ENCODE measurements around the gene PLD3. TPM values are rescaled to one million over a fixed set of nuclear protein-coding genes. Genes with fewer than 3 reads are reported as not detected.

The PLD3 gene, protein sequence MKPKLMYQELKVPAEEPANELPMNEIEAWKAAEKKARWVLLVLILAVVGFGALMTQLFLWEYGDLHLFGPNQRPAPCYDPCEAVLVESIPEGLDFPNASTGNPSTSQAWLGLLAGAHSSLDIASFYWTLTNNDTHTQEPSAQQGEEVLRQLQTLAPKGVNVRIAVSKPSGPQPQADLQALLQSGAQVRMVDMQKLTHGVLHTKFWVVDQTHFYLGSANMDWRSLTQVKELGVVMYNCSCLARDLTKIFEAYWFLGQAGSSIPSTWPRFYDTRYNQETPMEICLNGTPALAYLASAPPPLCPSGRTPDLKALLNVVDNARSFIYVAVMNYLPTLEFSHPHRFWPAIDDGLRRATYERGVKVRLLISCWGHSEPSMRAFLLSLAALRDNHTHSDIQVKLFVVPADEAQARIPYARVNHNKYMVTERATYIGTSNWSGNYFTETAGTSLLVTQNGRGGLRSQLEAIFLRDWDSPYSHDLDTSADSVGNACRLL
- 179 and 262 TPM in 2 replicates for total RNA-seq (2014; rRNA removed; shearing (Covaris generic))

DNA sequence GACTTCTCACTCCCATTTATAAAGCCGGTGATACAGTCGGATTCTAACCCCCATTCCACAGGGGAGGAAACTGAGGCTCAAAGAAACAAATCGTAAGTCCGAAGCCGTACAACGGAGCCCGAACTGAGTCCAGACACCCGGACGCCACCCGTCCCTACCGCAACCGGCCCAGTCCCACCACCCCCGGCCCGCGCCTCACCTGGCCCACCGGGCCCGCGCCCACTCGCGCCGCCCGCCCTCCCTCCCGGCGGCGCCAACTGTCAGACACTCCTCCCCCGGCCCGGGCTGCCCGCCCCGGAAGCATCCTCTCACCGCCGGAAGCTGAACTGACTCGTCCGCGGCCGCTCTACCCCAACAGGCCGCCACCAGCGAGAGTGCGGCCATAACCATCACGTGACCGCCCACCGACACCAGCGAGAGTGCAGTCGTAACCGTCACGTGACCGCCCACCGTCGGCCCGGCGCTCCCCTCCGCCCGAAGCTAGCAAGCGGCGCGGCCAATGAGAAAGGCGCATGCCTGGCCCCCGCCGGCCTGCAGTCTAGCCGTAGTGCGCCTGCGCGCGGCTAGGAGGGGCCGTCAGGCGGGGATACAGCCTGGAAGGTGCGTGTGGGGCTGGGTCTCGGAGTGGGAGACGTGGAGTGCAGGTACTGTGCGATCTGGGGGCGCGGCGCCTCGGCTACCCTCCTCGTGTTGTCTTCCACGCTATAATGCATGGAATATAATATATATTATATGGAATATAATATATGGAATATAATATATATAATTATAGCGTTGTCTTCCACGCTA, at the start of gene PLD3, which contains the start of gene C19orf47:
Gene PLD3, plus strand, starts transcription at position 571 of the 789 bp plus-strand sequence. CDS start 17,789 bp downstream, outside the sequence.
Gene C19orf47, minus strand, starts transcription at position 273 of the 789 bp plus-strand sequence. CDS start 6,540 bp downstream, outside the sequence.
- DNase-seq (ENCODE audit: low read depth) = peak; percentile 99

DNA sequence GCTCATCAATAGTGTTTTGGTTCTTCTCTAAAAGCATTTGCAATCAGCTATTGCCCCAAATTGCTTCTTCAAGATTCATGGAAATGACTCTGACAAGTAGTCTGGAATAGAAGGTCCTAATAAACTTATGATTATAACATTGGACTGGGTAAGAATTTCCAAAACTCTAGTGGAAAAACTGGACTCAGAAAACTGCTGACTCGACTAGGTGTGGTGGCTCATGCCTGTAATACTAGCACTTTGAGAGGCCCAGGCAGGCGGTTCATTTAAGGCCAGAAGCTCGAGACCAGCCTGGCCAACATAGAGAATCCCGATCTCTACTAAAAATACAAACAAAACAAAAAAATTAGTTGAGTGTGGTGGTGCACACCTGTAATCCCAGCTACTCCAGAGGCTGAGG, 47.8 kb upstream of the PLD3 start:
- DNase-seq (ENCODE audit: low read depth) = no peak

DNA sequence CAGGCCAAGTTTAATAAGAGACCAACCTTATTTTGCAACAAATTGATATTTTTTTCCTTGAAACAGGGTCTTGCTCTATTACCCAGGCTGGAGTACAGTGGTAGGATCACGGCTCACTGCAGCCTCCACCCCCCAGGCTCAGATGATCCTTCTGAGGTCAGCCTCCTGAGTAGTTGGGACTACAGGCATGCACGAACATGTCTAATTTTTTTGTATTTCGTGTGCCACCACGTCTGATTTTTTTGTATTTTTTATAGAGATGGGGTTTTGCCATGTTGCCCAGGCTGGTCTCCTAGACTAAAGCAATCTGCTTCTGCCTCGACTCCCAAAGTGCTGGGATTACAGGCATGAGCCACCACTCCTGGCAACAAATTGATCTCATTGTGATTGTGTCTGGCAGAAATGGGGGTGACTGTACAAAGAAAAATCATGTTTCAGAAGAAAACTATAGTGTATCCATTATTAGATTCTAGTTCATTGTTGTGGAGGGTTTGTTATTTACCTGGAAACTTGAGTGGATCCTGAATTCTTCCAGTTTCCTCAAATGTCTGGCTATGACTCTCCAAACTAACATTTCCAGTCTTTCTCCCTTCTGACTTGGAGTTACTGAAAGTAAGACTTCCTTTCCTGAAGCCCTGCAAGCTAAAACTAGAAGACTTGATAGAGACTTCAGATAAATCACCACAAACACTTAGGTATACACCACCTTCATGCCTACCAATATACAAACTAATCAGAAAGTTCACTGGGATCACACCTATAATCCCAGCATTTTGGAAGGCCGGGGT, 46.1 kb upstream of the PLD3 start:
- DNase-seq (ENCODE audit: low read depth) = no peak

DNA sequence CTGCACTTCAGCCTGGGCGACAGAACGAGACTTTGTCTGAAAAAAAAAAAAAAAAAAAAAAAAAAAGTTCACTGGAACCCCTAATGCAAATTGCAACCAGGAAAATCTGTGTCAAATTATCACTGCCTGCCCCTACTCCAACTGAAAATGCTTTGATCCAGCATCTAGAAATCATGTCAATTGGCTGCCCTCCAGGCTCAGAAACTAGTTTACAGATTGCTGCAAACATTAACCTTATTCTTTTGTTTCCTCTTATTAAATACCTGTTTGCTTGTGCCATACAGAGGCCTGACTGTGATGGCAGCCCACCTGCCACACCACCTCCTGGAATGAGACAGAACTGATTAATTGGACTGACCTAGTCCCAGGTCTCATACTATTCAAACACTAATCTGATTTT, 44.7 kb upstream of the PLD3 start:
- no peak for DNase-seq (ENCODE audit: low read depth)

DNA sequence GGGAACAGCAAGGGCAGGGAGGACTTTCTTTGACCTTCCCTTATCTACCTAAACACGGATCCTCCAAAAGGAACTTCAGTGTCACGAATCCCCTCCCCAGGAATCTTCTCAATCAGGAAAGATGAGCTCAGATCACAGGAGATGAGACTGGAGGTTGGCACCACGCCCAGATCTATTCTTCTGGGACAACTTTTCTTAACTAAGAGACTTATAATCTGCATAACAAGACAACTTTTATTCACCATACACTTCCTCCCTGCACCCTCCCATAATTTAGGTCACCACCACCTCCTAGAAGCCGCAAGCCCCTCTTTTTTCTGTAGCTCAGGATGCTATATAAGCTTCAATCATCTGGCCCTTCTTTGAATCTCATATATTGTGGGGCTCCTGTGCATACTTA, 44.2 kb upstream of the PLD3 start:
- no peak for DNase-seq (ENCODE audit: low read depth)

DNA sequence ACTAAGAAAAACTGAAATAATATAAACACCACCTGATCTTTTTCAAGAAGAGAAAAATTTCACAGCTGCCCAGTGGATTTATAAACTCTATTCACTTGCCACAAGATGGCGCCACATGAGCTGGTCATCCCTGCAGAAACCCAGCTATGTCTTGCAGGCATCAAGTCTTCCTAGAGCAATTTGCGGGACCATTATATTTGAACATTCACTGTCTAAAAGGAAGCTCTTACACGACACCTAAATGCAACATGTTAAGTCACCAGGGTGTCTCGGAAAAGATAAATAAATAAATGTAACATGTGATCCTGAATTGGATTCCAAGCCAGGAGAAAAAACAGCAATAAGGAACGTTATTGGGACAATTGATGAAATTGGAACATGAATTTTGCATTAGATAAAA, 43.1 kb upstream of the PLD3 start:
- DNase-seq (ENCODE audit: low read depth) = peak; percentile 83

DNA sequence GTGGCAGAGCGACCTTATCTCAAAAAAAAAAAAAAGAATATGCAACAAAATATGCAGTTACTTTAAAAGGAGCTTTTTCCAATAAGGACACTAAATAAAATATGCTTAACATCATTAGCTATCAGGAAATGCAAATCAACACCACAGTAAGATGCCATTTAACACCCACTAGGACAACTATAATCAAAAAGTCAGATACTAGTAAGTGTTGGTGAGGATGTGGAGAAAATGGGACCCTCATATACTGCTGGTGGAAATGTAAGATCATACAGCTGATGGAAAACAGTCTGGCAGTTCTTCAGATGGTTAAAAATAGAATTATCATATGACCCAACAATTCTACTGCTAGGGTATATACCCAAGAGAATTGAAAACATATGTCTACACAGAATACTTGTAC, 38.8 kb upstream of the PLD3 start:
- DNase-seq (ENCODE audit: low read depth) = no peak

DNA sequence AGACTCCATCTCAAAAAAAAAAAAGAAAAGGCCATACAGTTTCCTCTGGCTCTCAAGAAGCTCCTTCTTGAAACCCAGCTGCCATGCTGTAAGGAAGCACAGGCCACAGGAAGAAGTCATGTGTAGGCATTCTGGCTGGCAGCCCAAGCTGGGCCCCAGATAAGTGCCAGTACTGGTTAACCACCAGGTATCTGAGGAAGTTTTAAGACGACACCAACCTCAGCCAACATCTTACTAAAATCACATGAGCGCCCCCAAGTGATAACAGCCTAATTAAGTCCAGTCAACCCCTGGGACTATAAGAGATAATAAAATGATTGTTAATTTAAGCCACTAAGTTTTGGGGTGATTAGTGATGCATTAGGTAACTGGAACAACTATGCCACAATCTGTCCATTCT, 36.0 kb upstream of the PLD3 start:
- DNase-seq (ENCODE audit: low read depth) = no peak

DNA sequence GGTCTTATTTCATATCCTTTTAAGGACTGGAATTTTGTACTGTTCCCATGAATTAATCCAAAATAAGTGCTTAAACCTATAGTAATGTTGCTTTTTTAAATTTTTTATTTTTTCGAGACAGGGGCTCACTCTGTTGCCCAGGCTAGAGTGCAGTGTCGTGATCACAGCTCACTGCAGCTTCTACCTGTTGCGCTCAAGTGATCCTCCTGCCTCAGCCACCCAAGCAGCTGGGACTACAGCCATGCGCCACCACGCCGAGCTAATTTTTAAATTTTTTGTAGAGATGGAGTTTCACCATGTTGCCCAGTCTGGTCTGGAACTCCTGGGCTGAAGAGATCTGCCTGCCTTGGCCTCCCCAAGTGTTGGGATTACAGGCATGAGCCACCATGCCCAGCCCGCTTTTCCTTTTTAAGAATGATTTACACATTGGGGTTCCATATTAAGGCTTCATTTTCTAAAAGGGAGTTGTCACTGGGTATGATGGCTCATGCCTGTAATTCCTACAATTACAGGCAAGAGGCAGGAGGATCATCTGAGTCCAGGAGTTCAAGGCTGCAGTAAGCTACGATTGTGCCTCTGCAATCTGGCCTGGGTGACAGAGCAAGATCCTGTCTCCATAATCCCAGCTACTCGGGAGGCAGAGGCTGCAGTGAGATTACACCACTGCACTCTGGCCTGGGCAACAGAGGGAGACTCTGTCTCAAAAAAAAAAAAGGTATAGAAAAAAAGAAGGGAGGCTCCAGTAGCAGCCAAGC, 35.1 kb upstream of the PLD3 start:
- DNase-seq (ENCODE audit: low read depth) = no peak

DNA sequence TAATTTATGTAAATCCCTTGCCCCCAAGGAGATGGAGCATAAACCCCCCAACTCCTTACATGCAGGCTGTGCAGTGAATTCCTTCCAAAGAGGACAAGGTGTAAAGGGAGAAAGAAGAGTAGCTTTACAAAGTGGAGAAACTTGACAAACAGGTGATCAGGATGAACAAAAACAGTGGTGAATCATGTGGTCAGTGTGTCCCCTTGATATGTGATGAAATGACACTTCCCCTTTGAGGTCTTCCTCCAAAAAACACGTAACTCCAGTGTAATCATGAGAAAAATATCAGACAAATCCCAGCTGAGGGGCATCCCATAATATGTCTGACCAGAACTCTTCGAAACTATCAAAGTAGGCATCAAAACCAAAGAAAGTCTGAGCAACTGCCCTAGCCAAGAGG, 33.8 kb upstream of the PLD3 start:
- no peak for DNase-seq (ENCODE audit: low read depth)

DNA sequence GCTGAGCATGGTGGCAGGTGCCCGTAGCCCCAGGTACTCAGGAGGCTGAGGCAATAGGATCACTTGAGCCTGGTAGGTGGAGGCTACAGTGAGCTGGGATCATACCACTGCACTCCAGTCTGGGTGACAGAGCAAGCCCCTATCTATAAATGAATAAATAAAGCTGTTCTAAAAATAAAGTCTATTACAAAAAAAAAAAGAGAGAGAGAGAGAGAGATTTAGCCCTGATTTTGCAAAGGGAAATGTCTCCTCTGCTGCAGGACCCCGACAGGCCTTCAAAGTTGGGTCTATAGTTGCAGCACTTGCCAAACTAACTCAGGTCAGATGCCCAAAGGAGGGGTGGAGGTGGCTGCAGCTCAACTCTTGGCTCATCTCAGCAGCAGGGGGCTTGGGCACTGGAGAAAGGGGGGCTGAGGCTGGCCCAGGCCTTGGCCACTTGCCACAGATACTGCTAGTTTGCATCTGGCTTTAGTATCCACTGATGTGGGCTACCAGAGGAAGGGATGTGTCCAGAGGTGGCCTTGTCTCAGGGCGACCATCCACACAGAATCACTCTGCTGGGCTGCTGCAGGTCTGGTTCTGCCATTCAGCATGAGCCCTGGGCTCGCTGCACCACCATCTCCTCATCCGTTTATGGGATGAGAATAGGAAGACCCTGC, 32.6 kb upstream of the PLD3 start:
- no peak for DNase-seq (ENCODE audit: low read depth)

DNA sequence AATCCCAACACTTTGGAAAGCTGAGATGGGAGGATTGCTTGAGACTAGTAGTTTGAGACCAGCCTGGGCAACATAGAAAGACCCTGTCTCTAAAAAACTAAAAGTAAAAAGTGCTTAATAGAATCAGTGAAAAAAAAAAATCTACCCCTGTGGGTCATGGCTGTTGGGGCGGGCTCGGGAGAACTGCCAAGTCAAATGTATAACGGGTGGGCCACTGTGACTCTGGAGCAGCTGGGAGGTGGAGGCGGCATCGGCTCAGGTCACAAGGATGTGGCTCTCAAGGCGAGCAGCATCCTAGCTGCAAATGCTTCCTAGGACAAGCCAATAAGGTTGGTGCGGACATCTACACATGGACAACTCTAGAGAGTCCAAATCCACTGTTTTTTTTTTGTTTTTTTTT, 31.2 kb upstream of the PLD3 start:
- DNase-seq (ENCODE audit: low read depth) = no peak

DNA sequence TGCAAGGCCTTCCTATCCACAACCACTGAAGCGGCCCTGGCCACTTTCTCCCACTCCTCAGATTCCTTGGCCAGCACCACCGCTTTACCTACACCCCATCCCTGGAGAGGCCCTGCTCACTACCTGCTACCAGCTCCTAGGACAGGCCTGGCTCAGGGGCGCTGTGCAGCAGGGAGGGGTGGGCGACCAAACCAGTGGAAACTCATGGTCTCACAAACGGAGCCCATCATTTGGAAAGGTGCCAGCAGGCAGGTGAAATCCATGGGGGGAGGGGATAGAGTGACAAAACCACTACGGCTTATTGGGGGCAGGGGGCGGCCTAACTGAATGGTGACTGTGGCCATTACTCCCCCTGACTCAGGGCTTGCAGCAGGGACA, 27.9 kb upstream of the PLD3 start:
- DNase-seq (ENCODE audit: low read depth) = no peak

DNA sequence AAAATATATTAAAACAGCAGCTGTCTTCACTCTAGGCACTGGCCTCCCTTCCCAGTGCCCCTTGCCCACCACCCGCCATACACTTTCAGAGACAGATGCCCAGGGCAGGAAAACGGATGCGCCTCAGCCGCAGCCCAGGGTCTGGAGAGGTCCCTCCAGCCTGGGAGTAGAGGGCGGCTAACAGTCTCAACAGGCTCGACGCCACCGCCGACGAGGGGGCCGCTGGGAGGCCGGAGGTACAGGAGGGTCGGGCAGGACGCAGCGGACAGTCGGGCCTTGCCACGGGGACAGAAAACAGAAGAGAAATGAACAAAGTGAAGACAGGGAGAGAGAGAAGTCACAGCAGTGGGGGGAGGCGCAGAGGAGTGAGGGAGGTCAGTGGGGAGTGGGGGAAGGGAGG, 27.4 kb upstream of the PLD3 start:
- DNase-seq (ENCODE audit: low read depth) = no peak

DNA sequence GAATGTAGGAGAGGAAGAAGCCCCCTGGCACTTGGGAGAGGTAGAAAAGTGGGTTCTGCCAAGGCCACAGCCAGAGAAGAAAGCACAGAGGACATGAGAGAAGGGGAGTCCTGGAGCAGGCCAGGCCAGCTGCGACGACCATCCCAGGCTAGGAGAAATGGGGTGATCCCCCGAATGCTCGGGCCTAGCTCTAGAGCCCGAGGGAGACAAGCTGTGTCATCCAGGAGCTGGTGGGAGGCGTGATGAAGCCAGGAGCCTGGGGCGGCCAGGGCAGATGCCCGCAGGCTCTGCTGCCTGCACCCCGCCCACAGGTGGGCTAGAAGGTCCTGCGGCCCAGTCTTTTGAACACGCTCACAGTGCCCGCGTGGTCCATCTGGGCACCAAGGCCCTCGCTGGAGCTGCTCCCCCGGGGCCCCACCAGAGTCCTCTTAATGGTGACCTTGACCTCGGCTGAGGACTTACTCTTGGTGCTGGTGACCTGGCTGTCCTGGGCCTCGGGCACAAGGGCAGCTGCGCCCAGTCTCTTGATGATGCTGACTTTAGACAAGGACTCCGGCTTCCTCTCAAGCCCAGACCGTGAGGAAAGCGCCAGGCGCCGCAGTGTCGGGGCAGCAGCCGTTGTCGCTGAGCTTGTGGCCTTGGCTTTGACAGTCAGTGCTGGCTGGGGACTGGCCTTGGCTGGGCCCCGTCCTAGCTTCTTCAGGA, 26.8 kb upstream of the PLD3 start:
- DNase-seq (ENCODE audit: low read depth) = no peak

DNA sequence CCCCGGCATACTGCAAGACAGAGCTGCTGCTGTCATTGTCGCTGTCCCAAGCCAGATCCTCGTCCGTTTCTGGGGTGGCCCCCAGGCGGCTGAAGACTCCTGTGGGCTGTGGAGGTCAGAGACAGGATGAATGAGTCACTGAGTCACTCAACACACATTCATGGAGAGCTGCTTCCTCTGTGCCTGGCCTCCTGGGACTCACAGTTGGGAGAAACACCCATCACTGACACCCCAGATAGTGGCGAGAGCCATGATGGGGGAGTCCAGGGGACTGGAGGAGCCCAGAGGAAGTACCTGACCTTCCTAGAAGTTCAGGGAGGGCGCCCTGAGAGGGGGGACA, 26.3 kb upstream of the PLD3 start:
- DNase-seq (ENCODE audit: low read depth) = peak; percentile 41

DNA sequence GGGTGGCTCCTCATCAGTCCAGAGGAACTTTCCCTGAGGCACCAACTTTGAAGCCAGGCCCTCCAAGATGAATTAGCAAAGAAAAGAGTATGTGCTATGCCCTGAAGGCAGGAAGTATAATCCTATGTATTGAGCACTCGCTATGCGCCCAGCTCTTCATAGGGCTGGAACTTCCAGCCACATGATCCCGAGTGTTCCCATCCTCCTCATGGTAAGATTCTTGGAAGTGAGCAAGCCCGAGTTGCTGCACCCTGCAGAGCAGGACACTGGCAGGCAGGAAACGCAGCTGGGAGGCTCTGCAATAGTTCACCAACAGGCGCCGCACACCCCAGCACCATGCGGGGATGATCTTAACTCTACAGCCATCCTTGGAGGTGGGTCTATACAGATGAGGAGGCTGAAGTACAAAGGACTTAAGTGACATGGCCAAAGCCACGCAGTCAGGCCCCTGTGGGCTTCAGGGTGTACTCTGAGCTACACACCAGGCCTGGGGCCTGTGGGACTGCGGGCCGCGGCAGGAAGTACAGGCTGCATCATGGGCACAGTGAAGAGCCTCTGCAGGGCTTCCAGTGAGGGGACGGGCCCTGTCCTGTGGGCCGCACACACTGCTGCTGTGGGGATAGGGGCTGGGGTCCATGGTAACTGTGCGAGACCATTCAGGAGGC, 25.4 kb upstream of the PLD3 start:
- DNase-seq (ENCODE audit: low read depth) = peak; percentile 15

DNA sequence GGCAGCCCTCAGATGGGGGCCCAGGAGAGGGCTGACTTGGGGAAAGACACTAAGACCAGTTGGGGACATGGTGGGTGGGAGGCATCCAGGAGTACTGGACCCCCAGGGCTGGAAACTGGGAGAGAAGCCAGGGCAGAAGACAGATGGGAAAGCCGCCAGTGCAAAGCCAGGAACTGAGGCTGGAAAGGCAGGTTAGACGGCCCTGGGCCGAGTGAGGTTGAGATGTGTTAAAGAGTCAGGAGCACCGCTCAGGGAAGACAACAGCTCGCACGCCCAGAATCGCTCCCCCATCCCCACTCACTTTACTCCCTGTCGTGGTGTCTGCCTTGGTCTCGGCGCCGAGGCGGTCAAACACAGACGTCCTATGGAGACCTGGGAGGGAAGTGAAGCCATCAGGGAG, 24.8 kb upstream of the PLD3 start:
- DNase-seq (ENCODE audit: low read depth) = no peak

DNA sequence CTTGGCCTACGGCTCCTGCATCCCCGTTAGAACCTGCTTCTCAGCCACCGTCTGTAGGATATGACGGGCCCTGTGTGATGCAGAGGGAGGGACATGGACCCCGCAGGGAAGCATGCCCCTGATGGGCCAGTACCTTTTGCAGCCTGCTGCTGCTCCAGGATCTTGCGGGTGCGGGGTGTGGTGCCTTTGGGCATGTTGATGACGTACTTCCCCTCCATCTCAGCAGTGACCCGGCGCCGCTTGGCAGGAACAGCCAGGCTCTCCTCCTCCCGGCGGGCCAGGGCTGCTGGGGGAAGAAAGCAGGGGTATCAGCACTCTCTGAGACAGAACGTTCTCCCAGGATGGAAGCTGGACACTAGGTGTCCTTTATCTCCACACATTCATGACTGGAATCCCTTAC, 22.3 kb upstream of the PLD3 start:
- DNase-seq (ENCODE audit: low read depth) = no peak

DNA sequence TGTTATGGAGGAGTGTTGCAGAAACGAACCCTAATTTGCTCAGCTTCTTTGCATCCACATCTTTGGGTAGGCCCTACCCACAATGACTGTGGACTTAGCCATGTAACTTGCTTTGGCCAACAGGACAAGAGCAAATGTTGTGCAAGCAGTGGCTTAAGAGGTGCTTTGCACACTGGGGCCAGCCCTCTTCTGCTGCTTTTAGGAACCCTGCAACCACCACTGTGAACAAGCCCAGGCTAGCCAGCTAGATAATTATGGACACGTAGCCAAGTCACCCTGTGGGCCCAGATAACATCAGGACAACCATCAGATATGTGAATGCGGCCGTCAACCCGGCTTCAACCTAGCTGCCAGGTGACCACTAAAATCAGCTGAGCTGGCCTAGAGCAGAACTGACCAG, 17.4 kb upstream of the PLD3 start:
- no peak for DNase-seq (ENCODE audit: low read depth)
